NCI-H82 treated with DMSO at 0.1 percent for 48 hours (cell line): ENCODE results near the gene PPP3CA.
"Not testable (repeated sequence)": the region's sequence is repeated elsewhere in the genome, so short reads cannot be mapped to it uniquely, and the experiment has no call there.

Source experiments
- DNase-seq: peaks from one replicate; lab custom pipeline; 2025; ENCODE audit not compliant: unreplicated experiment; lab: John Stamatoyannopoulos, UW

The PPP3CA gene

GRCh38 chr4:101258883-101259282 is 88.4 kb downstream of the PPP3CA start:
- DNase-seq = no peak

GRCh38 chr4:101256222-101256621 is 91.1 kb downstream of the PPP3CA start:
- DNase-seq = no peak

GRCh38 chr4:101254776-101255175 is 92.5 kb downstream of the PPP3CA start:
- DNase-seq = no peak

GRCh38 chr4:101253121-101253520 is 94.2 kb downstream of the PPP3CA start:
- DNase-seq = no peak

GRCh38 chr4:101252721-101253120 is 94.6 kb downstream of the PPP3CA start:
- DNase-seq = no peak

GRCh38 chr4:101251261-101251660 is 96.1 kb downstream of the PPP3CA start:
- no peak for DNase-seq

- no peak for DNase-seq
Measured at GRCh38 chr4:101244349-101244748, 103.0 kb downstream of the PPP3CA start.

GRCh38 chr4:101242441-101242840 is 104.9 kb downstream of the PPP3CA start:
- DNase-seq = no peak

GRCh38 chr4:101240099-101240498 is 107.2 kb downstream of the PPP3CA start:
- no peak for DNase-seq

- DNase-seq = no peak
Measured at GRCh38 chr4:101239665-101240064, 107.7 kb downstream of the PPP3CA start.

GRCh38 chr4:101238706-101239105 is 108.6 kb downstream of the PPP3CA start:
- DNase-seq = no peak

GRCh38 chr4:101237773-101238172 is 109.6 kb downstream of the PPP3CA start:
- DNase-seq = no peak

- no peak for DNase-seq
Measured at GRCh38 chr4:101236097-101236496, 111.2 kb downstream of the PPP3CA start.

GRCh38 chr4:101234141-101234540 is 113.2 kb downstream of the PPP3CA start:
- DNase-seq = not testable (repeated sequence)

GRCh38 chr4:101232074-101232776 is 115.1 kb downstream of the PPP3CA start:
- no peak for DNase-seq

- DNase-seq = no peak
Measured at GRCh38 chr4:101230801-101231426, 116.4 kb downstream of the PPP3CA start.

- DNase-seq = no peak
Measured at GRCh38 chr4:101229116-101229515, 118.2 kb downstream of the PPP3CA start.

- no peak for DNase-seq
Measured at GRCh38 chr4:101227715-101228114, 119.6 kb downstream of the PPP3CA start.

- DNase-seq = no peak
Measured at GRCh38 chr4:101224358-101225218, 122.7 kb downstream of the PPP3CA start.

GRCh38 chr4:101222156-101222845 is 125.0 kb downstream of the PPP3CA start:
- DNase-seq = no peak

- no peak for DNase-seq
Measured at GRCh38 chr4:101221294-101221693, 126.0 kb downstream of the PPP3CA start.
